HG02852 (cell line): ENCODE measurements around the gene USP54.
"Not testable (repeated sequence)": the region's sequence is repeated elsewhere in the genome, so short reads cannot be mapped to it uniquely, and the experiment has no call there.

Experiments used
- ATAC-seq: cut with Tn5 transposase; IDR thresholded peaks from one replicate; pipeline ENCODE4 v1.9.1; 2021; ENCODE audit warnings: mild to moderate bottlenecking, moderate library complexity; ENCODE audit not compliant: unreplicated experiment

USP54 gene, protein sequence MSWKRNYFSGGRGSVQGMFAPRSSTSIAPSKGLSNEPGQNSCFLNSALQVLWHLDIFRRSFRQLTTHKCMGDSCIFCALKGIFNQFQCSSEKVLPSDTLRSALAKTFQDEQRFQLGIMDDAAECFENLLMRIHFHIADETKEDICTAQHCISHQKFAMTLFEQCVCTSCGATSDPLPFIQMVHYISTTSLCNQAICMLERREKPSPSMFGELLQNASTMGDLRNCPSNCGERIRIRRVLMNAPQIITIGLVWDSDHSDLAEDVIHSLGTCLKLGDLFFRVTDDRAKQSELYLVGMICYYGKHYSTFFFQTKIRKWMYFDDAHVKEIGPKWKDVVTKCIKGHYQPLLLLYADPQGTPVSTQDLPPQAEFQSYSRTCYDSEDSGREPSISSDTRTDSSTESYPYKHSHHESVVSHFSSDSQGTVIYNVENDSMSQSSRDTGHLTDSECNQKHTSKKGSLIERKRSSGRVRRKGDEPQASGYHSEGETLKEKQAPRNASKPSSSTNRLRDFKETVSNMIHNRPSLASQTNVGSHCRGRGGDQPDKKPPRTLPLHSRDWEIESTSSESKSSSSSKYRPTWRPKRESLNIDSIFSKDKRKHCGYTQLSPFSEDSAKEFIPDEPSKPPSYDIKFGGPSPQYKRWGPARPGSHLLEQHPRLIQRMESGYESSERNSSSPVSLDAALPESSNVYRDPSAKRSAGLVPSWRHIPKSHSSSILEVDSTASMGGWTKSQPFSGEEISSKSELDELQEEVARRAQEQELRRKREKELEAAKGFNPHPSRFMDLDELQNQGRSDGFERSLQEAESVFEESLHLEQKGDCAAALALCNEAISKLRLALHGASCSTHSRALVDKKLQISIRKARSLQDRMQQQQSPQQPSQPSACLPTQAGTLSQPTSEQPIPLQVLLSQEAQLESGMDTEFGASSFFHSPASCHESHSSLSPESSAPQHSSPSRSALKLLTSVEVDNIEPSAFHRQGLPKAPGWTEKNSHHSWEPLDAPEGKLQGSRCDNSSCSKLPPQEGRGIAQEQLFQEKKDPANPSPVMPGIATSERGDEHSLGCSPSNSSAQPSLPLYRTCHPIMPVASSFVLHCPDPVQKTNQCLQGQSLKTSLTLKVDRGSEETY (N-terminal part only)

DNA sequence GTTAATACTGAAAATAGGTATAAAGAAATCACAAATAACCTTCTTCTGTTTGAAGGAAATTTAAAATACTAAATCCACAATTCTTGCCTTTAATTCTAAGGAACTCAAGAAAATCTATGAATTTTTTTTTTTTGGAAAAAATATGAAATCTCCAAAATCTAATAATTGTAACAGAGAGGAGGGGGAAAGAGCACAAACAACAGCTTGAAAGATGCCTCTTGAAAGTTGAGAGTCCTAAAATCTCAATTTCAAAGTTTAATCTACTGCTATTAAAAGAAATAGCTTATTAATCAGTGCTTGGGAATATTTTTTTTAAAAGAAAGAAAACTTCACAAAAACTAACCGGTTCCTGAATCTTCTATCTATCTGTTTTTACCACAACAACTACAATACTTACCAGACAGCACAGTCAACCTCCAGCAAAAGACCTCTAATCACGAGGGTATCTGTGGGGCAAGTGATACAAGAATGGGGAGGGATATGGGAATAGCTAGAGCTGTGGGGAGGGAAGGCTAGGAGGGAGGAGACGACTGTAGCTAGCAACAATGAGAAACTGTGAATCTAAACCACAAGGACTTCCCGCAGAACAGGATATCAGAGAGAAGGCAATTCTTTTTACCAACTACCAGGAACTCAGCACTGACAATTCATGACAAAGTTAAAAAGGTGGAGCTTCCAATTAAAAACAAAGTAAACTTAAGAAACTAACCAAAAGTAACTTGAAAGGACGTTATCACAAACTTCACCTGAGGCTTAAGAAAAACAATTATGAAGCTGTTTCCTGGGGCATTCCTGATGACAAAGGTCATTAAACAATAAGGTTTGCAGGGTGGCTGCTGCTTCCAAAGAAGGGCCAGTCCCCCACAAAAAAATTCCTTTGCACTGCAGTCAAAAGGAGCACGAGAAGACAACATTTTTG lies at the start of gene USP54:
Gene USP54 (minus strand): TSS at position 462 of the 919 bp plus-strand sequence. CDS start 15,684 bp downstream, outside the sequence.
- no peak for ATAC-seq

DNA sequence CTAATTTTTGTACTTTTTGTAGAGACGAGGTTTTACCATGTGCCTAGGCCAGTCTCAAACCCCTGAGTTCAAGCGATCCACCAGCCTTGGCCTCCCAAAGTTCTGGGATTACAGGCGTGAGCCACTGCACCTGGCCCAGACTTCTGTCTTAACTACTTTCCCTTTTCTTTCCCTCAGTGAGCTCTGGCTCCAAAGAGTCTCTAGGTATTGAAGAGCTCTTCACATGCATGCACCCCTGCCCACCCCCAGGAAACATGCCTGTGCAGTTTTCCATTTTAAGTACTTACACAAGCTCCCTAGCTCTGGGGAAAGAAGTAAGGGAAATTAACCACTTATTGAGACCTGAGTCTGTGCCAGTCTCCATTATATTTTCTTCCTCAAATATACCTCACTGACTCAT lies 48.1 kb upstream of the USP54 start:
- ATAC-seq: no peak

DNA sequence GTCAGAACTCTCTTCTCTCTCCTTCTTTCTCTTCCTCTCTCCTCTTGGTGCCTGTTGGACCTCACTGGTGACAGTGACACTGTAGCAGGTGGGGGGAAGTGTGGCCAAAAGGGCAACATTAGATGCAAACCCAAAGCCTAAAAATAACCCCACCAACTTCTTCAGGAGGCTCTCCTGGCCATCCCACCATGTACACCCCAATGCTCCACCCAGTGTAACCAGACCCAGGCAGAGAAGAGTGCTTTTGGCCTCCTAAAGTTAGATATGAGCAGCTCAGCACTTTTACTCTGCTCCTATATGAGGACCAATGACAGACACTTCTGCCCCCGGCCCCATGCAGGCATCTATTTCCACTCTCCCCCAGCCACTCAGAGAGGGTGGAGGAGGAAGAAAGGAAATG lies 44.6 kb upstream of the USP54 start:
- ATAC-seq: no peak

DNA sequence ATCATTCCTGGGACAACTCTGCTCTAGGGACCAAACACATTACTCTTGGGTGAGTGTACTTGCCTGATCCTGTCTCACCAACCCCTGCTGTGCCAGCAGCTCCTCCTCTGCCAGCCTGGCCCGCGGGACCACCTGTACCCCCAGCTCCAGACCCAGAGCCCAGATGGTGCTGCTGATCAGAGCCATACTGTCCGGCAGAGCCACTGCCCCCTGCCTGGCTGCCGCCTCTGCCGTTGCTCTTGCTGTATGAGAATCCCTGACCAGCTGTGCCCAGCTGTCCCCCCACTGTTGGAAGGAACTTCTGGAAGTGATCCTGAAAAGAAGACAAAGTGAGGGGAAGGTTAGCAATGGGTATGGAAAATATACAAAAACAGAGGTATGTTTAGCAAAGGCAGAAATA lies 43.3 kb upstream of the USP54 start:
- no peak for ATAC-seq

DNA sequence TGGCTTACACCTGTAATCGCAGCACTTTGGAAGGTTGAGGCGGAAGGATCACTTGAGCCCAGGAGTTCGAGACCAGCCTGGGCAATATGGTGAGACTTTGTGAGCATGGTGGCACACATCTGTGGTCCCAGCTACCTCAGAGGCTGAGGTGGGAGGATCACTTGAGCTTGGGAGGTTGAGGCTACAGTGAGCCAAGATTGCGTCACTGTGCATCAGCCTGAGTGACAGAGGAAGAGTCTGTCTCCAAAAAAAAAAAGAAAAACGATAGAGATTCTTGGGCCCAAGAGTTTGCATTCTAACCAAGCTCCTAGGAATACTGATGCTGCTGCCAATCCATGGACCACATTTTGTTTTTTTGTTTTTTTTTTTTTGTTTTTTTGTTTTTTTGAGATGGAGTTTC lies 38.0 kb upstream of the USP54 start:
- no peak for ATAC-seq

DNA sequence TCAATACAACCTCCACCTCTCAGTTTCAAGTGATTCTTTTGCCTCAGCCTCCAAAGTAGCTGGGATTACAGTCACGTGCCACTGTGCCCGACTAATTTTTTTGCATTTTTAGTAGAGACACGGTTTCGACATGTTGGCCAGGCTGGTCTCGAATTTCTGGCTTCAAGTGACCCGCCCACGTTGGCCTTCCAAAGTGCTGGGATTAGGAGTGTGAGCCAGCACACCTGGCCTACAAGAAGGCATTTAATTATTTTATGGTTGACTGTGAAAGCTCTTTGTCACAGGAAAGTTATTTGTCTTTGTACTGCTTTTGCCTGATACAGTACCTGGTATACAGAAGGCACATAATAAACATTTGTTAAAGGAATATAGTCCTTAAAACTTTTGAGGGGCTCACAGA lies 37.3 kb upstream of the USP54 start:
- ATAC-seq: no peak

DNA sequence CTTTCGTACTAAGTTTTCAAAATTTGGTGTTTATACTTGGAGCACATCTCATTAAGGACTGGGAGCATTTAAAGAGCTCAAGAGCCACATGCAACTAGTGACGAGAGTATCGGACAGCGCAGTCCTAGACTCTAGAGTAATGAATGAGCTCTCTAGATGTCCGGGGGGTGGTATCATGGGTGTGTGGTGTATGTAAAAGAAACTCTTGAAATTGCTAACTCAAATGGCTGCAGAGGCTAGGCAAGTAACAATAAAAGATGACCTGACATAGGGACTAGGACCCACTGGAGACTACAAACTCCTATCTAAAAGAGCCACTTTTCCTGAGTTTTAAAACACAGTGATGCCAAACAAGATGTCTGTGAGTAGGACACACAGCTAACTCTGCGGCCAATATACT lies 36.2 kb upstream of the USP54 start:
- ATAC-seq: no peak

DNA sequence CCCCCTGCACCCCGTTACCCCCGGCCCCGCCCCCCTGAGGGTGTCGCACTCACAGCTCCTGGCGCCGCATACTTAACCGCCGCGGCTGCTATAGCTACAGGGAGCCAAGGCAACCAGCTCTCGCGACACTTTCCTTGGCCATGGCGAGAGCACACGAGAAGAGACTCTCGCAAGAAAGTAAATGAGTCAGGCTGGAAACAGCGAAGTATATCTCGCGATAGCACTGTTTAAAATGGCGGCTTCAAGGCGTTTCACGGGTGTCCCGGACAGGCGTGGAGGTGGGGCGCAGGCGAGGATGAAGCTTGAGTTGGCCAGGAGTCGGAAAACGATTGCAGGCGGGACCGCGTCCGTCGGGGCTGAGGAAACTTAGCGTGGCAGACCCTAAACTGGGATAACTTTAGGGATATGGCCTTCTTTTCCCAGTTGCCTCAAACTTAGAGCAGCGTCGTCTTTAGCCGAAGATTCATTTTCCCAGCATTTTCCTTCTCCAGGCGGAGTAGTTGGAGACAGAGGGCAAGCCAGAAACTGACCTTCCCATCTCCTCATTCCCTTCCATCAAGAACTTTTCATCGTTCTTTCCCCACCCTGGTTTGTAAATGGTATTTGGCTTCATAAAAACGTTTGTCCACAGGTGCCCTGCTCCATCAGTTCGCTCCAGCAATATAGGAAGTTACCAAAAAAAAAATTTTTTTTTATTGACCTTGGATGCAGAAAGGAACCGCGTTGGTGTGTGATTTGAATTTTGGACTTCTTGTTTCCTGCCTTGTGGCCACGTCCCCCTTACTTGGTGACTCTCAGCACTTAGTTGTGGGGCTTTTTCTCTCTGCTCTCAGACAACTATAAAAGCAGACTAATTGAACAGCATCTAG lies 35.0 kb upstream of the USP54 start:
- peak; percentile 98 for ATAC-seq

DNA sequence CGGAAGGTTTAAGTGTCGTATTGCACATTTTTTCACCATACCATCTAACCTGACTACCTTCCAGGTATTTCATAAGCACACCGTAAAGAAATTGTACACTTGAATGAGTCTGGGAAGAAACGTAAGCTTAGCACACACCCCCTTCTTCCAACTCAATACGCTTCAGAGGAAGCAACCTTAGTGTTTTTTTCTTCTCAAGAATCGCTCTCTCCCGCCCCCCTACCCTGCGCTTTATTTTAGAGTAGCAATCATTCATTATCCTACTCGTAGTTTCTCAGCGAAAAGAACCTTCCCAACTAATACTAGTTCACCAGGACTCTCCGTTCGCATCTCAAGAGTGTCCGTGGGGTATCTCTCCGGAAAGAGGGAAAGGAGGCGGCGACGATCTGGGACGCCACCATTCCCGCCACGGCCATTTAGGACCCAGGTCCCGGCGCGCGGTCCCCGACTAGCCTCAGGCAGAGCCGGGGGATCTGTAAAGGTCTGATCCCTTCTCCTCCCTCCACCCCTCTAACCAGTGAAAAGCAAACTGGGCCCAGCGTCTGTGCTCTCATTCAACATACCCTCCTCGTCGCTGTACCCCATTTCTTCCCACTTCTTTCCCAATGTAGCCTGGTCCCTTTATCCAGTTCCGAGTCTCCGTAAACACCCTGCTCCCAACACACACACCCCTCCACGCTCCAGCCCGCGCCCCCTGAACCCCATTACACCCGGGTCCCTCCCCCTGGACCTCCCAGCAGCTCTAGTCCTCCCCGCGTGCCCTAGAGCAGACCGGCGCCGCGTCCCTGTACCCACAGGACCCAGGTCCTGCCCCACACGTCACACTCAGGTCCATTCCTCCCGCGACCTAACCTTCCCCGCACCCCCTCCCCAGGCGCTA lies 34.1 kb upstream of the USP54 start:
- peak; percentile 43 for ATAC-seq

DNA sequence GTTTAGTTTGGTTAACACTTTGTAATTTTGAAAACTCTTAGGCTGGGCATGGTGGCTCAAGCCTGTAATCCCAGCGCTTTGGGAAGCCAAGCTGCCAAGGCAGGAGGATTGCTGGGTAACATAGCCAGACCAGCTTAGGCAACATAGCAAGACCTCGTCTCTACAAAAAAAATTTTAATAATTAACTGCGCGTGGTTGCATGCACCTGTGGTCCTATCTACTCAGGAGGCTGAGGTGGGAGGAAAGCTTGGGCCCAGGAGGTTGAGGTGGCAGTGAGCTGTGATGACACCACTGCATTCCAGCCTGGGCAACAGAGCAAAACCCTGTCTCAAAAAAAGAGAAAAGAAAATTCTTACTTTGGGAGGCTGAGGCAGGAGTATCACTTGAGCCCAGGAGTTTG lies 31.9 kb upstream of the USP54 start:
- ATAC-seq: no peak

DNA sequence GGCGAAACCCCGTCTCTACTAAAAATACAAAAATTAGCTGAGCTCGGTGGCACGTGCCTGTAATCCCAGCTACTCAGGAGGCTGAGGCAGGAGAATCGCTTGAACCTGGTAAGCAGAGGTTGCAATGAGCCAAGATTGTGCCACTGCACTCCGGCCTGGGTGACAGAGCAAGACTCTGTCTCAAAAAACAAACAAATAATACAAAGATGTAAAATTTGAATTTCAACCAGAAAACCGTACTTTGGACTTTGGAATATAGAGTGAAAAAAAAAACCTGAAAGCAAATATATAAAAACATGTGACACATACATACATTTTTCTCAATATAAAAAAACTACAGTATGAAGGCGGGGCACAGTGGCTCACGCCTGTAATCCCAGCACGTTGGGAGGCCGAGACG lies 29.8 kb upstream of the USP54 start:
- not testable (repeated sequence) for ATAC-seq

DNA sequence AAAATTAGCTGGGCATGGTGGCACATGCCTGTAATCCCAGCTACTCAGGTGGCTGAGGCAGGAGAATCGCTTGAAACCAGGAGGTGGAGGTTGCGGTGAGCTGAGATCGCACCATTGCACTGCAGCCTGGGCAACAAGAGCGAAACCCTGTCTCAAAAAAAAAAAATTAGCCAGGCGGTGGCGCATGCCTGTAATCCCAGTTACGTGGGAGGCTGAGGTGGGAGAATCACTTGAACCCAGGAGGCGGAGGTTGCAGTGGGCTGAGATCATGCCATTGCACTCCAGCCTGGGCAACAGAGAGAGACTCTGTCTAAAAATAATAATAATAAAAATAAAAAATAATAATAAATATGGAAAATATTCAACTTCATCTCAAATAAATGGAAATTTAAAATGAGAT lies 26.0 kb upstream of the USP54 start:
- not testable (repeated sequence) for ATAC-seq

DNA sequence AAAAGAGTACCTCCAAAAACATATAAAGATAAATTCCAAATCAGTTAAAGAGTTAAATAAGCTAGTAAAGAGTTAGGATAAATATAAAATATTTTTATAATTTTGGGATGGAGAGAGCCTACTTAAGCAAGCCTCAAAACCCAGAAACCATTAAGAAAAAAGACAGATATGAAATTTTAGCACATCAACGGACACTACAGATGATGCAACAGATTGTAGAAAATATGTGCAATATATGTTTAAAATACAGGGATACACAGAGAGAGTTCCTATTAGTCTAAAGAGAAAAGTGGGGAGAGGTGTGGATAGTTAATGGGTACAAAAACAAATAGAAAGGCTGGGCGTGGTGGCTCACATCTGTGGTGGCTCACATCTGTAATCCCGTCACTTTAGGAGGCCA lies 23.6 kb upstream of the USP54 start:
- no peak for ATAC-seq

DNA sequence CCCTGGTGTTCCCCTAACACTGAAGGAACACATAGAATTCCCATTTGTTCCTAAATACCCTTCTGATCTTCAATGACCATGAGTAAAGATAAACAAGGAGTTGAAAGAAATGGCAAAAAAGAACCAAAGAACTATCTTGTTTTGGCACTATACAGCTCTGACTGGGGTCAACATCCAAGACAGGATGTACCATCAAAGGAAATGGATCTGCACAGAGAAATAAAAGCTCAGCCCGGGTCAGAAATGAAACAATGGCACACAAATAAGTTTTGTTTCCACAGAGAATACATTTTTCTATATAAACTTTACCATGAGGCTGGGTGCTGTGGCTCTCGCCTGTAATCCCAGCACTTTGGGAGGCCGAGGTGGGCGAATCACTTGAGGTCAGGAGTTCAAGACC lies 18.0 kb upstream of the USP54 start:
- ATAC-seq: no peak

DNA sequence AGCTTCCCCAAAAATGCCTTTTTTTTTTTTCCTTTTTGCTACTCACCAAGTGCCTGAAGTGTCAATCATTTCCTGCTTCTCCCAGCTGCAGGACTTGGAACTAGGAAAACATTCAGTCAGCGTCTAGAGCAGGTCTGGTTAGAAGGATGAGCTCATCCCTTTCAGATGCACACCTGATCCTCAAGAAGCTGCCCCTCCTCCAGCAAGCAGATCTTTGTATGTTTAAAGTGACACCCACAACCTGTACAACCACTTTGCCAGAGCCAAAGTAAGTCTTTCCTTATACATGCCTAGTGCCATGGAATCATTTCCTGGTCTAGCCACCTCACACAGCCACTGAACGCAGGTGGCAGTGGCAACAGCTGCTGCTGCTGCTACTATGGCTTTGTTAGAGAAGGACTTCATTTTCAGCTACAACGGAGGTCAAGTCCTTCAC lies 10.4 kb upstream of the USP54 start:
- no peak for ATAC-seq

DNA sequence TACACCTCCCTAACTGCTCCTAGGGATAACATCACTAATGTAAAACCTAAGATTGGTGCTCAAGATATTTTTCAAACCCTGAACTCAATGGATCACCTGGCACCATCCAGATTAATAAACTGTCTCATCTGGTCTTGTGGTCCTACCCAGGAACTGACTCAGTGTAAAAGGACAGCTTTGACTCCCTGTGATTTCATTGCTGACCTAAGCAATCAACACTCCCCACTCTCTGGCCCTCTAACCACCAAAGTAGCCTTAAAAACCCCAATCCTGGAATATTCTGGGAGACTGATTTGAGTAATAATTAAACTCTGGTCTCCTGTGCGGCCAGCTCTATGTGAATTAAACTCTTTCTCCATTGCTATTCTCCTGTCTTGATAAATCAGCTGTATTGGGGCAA lies 6.2 kb upstream of the USP54 start:
- no peak for ATAC-seq

DNA sequence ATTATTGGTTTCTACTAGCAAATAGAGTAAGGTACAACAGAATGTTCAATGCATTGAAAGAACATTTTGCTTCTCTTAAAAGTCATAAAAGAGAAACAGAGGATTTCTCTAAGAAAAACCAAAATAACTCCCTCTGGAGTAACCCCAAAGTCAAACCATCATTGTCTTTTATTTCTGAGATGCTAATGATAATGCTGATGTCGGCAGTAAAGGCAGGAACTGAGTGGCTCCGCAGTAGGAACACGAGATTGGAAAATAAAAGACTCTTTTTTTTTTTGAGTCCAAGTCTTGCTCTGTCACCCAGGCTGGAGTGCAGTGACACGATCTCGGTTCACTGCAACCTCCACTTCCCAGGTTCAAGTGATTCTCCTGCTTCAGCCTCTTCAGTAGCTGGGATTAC lies 2.7 kb upstream of the USP54 start:
- ATAC-seq: no peak

DNA sequence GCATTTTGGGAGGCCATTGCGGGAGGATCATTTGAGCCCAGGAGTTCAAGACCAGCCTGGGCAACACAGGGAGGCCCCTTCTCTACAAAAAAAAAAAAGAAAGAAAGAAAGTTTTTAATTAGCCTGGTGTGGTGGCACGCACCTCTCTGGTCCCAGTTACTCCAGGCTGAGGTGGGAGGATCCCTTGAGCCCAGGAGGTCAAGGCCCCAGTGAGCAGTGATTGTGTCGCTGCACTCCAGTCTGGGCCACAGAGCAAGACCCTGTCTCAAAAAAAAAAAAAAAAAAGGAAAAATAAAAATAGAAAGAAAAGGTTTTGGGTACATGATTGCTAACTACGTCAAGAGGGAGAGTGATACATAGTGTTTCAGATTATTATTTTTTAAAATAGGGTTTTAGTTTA lies 2.0 kb upstream of the USP54 start:
- no peak for ATAC-seq
